T-helper 2 cell treated with Interferon-gamma antibody and Interleukin-4, amounts not matched to agents 5 μg/mL and 100 μg/mL, for 36 hours (primary cell): Measurements from ENCODE around the gene SMC6.

Experiments
- DNase-seq: peaks from one replicate; pipeline ENCODE4 v3.0.0; 2021; ENCODE audit warnings: low spot score
- H3K27ac Mint-ChIP-seq: one replicate; pipeline ENCODE4 v1.8.0; 2021; ENCODE audit warnings: mild to moderate bottlenecking, mixed read lengths
- H3K27me3 Mint-ChIP-seq: one replicate; pipeline ENCODE4 v1.8.0; 2021; ENCODE audit warnings: low read depth, mixed read lengths
- H3K36me3 Mint-ChIP-seq: one replicate; pipeline ENCODE4 v1.8.0; 2021; ENCODE audit warnings: low read depth, mixed read lengths
- H3K4me1 Mint-ChIP-seq: one replicate; pipeline ENCODE4 v1.8.0; 2021; ENCODE audit warnings: low read depth, mixed read lengths
- H3K4me3 Mint-ChIP-seq: one replicate; pipeline ENCODE4 v1.8.0; 2022; ENCODE audit warnings: mild to moderate bottlenecking, moderate library complexity, mixed read lengths
- H3K9me3 Mint-ChIP-seq: one replicate; pipeline ENCODE4 v1.8.0; 2021; ENCODE audit warnings: mixed read lengths

SMC6 gene

GRCh38 chr2:17620841-17621240 is 132.8 kb downstream of the SMC6 start:
- Mint-ChIP-seq H3K9me3 (no peaks in the 10 kb centered on the region), H3K4me3 (no peak overlapping the region), H3K27me3 (no peaks in the 10 kb centered on the region), H3K27ac (no peak overlapping the region), H3K4me1 (no peaks in the 10 kb centered on the region), H3K36me3 (no peaks in the 10 kb centered on the region)
- no peak for DNase-seq

- Mint-ChIP-seq H3K27ac (no peak overlapping the region), H3K36me3 (no peaks in the 10 kb centered on the region), H3K9me3 (no peaks in the 10 kb centered on the region), H3K4me3 (no peak overlapping the region), H3K27me3 (no peaks in the 10 kb centered on the region), H3K4me1 (no peaks in the 10 kb centered on the region)
- no peak for DNase-seq
Observed at GRCh38 chr2:17620280-17620679, 133.3 kb downstream of the SMC6 start.

- no peaks in the 10 kb centered on the region for H3K4me1 Mint-ChIP-seq
- H3K9me3 Mint-ChIP-seq, result no peaks in the 10 kb centered on the region
- no peaks in the 10 kb centered on the region for H3K36me3 Mint-ChIP-seq
- H3K27ac Mint-ChIP-seq, result no peak overlapping the region
- DNase-seq, result no peak
- H3K27me3 Mint-ChIP-seq, result no peaks in the 10 kb centered on the region
- no peak overlapping the region for H3K4me3 Mint-ChIP-seq
Observed at GRCh38 chr2:17617955-17618354, 135.7 kb downstream of the SMC6 start.

GRCh38 chr2:17617516-17617915 is 136.1 kb downstream of the SMC6 start:
- Mint-ChIP-seq H3K4me1 (no peaks in the 10 kb centered on the region), H3K36me3 (no peaks in the 10 kb centered on the region), H3K27ac (no peak overlapping the region), H3K27me3 (no peaks in the 10 kb centered on the region), H3K9me3 (no peaks in the 10 kb centered on the region), H3K4me3 (no peak overlapping the region)
- no peak for DNase-seq

- H3K4me3 Mint-ChIP-seq, result no peak overlapping the region
- H3K27ac Mint-ChIP-seq, result no peak overlapping the region
- no peaks in the 10 kb centered on the region for H3K9me3 Mint-ChIP-seq
- DNase-seq, result no peak
- no peaks in the 10 kb centered on the region for H3K27me3 Mint-ChIP-seq
- no peaks in the 10 kb centered on the region for H3K4me1 Mint-ChIP-seq
- H3K36me3 Mint-ChIP-seq, result no peaks in the 10 kb centered on the region
Observed at GRCh38 chr2:17616405-17616804, 137.2 kb downstream of the SMC6 start.

GRCh38 chr2:17615728-17616351 is 137.8 kb downstream of the SMC6 start:
- no peaks in the 10 kb centered on the region for H3K27me3 Mint-ChIP-seq
- no peak overlapping the region for H3K27ac Mint-ChIP-seq
- H3K9me3 Mint-ChIP-seq, result no peaks in the 10 kb centered on the region
- H3K36me3 Mint-ChIP-seq, result no peaks in the 10 kb centered on the region
- no peaks in the 10 kb centered on the region for H3K4me1 Mint-ChIP-seq
- no peak overlapping the region for H3K4me3 Mint-ChIP-seq
- no peak for DNase-seq

GRCh38 chr2:17615147-17615546 is 138.5 kb downstream of the SMC6 start:
- Mint-ChIP-seq H3K36me3 (no peaks in the 10 kb centered on the region), H3K4me3 (no peak overlapping the region), H3K4me1 (no peaks in the 10 kb centered on the region), H3K9me3 (no peaks in the 10 kb centered on the region), H3K27me3 (no peaks in the 10 kb centered on the region), H3K27ac (no peak overlapping the region)
- DNase-seq, result no peak

- H3K4me3 Mint-ChIP-seq, result no peak overlapping the region
- no peaks in the 10 kb centered on the region for H3K4me1 Mint-ChIP-seq
- no peak overlapping the region for H3K27ac Mint-ChIP-seq
- H3K36me3 Mint-ChIP-seq, result no peaks in the 10 kb centered on the region
- no peak for DNase-seq
- H3K9me3 Mint-ChIP-seq, result no peaks in the 10 kb centered on the region
- no peaks in the 10 kb centered on the region for H3K27me3 Mint-ChIP-seq
Observed at GRCh38 chr2:17614174-17614930, 139.3 kb downstream of the SMC6 start.
